Ishikawa (cell line): Measurements from ENCODE around the gene SLC22A3.

Source experiments
- CEBPB ChIP-seq: IDR thresholded peaks from 2 replicates; pipeline ENCODE4 v1.6.1; 2012
- EGR1 ChIP-seq: IDR thresholded peaks from 2 replicates; pipeline ENCODE4 v1.6.1; 2012
- EP300 ChIP-seq: IDR thresholded peaks from 2 replicates; pipeline ENCODE4 v1.6.1; 2012; ENCODE audit warnings: borderline replicate concordance
- FOXM1 ChIP-seq: IDR thresholded peaks from 2 replicates; pipeline ENCODE4 v1.6.1; 2012; ENCODE audit warnings: low read depth, borderline replicate concordance
- RAD21 ChIP-seq: IDR thresholded peaks from 2 replicates; pipeline ENCODE4 v1.6.1; 2012; ENCODE audit warnings: low read depth
- REST ChIP-seq: IDR thresholded peaks from 2 replicates; pipeline ENCODE4 v1.6.1; 2012; ENCODE audit warnings: low read depth, mild to moderate bottlenecking
- TAF1 ChIP-seq: IDR thresholded peaks from 2 replicates; pipeline ENCODE4 v1.6.1; 2012; ENCODE audit warnings: low read depth, mild to moderate bottlenecking
- YY1 ChIP-seq: IDR thresholded peaks from 2 replicates; pipeline ENCODE4 v1.6.1; 2012; ENCODE audit warnings: low read depth

- TF ChIP-seq RAD21 (no peak), EGR1 (no peak), TAF1 (no peak), CEBPB (no peak), EP300 (no peak), FOXM1 (no peak), REST (no peak), YY1 (no peak)
Observed at GRCh38 chr6:160457823-160458222, 109.6 kb downstream of the SLC22A3 start.
